Activated B cell treated with CpG ODN at 0.5 μM for 24 hours (primary cell): ENCODE data around the gene SLC16A13. TPM values are rescaled to one million over a fixed set of nuclear protein-coding genes. Genes with fewer than 3 reads are reported as not detected.

Experiments used
- ATAC-seq: fragments of 200-7000 bp; cut with Tn5 transposase; one replicate; pipeline ENCODE4 v1.10.0; 2021; ENCODE audit warnings: low read depth, mild to moderate bottlenecking, moderate library complexity
- CTCF ChIA-PET: fragments of 350-600 bp; sonication (Branson Sonifier 250); formaldehyde crosslinking; loops from one replicate; lab custom pipeline; 2021; ENCODE audit warnings: antibody characterized with exemption; lab: Charles Lee
- POLR2A ChIA-PET: fragments of 350-600 bp; sonication (Branson Sonifier 250); formaldehyde crosslinking; loops from one replicate; lab custom pipeline; 2021; ENCODE audit warnings: antibody characterized with exemption; lab: Charles Lee
- DNase-seq: peaks from one replicate; pipeline ENCODE4 v3.0.0; 2022
- H3K27ac Mint-ChIP-seq: one replicate; pipeline ENCODE4 v1.8.0; 2020; ENCODE audit warnings: mixed read lengths
- H3K27me3 Mint-ChIP-seq: one replicate; pipeline ENCODE4 v1.8.0; 2021; ENCODE audit warnings: mixed read lengths
- H3K36me3 Mint-ChIP-seq: one replicate; pipeline ENCODE4 v1.8.0; 2021; ENCODE audit warnings: low read depth, mixed read lengths
- H3K4me1 Mint-ChIP-seq: one replicate; pipeline ENCODE4 v1.8.0; 2021; ENCODE audit warnings: mixed read lengths
- H3K4me3 Mint-ChIP-seq: one replicate; pipeline ENCODE4 v1.8.0; 2020; ENCODE audit warnings: mild to moderate bottlenecking, mixed read lengths
- H3K9me3 Mint-ChIP-seq: one replicate; pipeline ENCODE4 v1.8.0; 2020; ENCODE audit warnings: mixed read lengths
- intact Hi-C: fragments of 100-400 bp; cut with micrococcal nuclease; formaldehyde crosslinking; loops from one replicate; pipeline ENCODE4 v1.15.1; 2024
- total RNA-seq: library from RNA; stranded (reverse); gene quantifications from 2 replicates; pipeline ENCODE4 v1.2.3, GENCODE V29; 2022
- TF ChIP-seq, protein P1 (sequence below): fragments of 200-600 bp; IDR thresholded peaks from one replicate; pipeline ENCODE4 v1.8.0; 2022; ENCODE audit warnings: antibody characterized with exemption, mild to moderate bottlenecking

Gene SLC16A13
- total RNA-seq, 1 donor from 2014 or later, result 11.8 TPM

DNA sequence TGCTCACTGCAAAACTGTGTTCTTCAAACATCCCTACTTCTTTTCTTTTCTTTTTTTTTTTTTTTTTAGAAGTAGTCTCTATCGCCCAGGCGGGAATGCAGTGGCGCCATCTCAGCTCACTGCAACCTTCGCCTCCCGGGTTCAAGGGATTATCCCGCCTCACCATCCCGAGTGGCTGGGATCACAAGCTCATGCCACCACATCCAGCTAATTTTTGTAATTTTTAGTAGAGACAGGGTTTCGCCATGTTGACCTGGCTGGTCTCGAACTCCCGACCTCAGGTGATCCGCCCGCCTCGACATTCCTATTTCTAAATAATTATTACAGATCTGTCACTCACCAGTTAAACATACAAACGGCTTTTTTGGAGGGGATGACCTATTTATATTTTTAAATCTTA lies 24.4 kb upstream of the SLC16A13 start:
- peak overlapping the region; percentile 100 for H3K27ac Mint-ChIP-seq
- DNase-seq, result no peak
- H3K9me3 Mint-ChIP-seq, result no peaks in the 10 kb centered on the region
- CTCF ChIA-PET, result interaction anchor here (1.1 to 1.7 kb wide), 3 partner anchors 11 to 100 kb away, joined by 3 to 5 read pairs (median 4); no protein-coding TSS in a partner anchor
- POLR2A ChIA-PET, result interaction anchor here (0.6 to 1.1 kb wide), 2 partner anchors 14 to 101 kb away, joined by 3 to 10 read pairs; no protein-coding TSS in a partner anchor
- peak overlapping the region; percentile 95 for H3K4me3 Mint-ChIP-seq
- peaks cover 72% of the 10 kb centered on the region for H3K4me1 Mint-ChIP-seq
- no peak for ATAC-seq
- no peaks in the 10 kb centered on the region for H3K27me3 Mint-ChIP-seq
- intact Hi-C loops, result loop anchor here (5.0 to 10.0 kb wide), 3 partner anchors 569 to 1524 kb away; partner anchors contain the start of genes DERL2, MIS12, PIMREG and RPL26
- H3K36me3 Mint-ChIP-seq, result peaks cover 55% of the 10 kb centered on the region
- TF ChIP-seq, protein P1, sequence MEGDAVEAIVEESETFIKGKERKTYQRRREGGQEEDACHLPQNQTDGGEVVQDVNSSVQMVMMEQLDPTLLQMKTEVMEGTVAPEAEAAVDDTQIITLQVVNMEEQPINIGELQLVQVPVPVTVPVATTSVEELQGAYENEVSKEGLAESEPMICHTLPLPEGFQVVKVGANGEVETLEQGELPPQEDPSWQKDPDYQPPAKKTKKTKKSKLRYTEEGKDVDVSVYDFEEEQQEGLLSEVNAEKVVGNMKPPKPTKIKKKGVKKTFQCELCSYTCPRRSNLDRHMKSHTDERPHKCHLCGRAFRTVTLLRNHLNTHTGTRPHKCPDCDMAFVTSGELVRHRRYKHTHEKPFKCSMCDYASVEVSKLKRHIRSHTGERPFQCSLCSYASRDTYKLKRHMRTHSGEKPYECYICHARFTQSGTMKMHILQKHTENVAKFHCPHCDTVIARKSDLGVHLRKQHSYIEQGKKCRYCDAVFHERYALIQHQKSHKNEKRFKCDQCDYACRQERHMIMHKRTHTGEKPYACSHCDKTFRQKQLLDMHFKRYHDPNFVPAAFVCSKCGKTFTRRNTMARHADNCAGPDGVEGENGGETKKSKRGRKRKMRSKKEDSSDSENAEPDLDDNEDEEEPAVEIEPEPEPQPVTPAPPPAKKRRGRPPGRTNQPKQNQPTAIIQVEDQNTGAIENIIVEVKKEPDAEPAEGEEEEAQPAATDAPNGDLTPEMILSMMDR, result no peak

DNA sequence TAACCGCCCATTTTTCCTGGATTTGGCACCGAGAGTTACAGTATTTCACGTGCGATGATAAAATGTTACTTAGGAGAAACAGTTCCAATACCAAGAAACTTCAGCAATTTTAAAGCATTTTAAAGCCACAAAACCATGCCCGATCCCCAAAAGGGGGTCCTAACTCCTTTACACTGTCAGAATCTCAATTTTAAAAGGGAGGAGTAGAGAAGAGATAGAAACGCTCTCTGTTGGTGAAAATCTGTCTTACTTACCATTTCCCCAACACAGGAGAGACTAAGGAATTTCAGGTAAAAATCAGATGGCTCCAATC lies 23.9 kb upstream of the SLC16A13 start:
- ChIA-PET CTCF (interaction anchor here (0.6 to 1.7 kb wide), 5 partner anchors 11 to 346 kb away, joined by 3 to 5 read pairs (median 3); no protein-coding TSS in a partner anchor), POLR2A (interaction anchor here (0.6 to 4.2 kb wide), 12 partner anchors 10 to 675 kb away, joined by 3 to 39 read pairs (median 4); partner anchors contain the start of genes ACADVL, DLG4, GPS2 and POLR2A)
- peak overlapping the region; percentile 95 for H3K4me3 Mint-ChIP-seq
- intact Hi-C loops, result loop anchor here (1.0 to 10.0 kb wide), 4 partner anchors 8 to 1525 kb away; partner anchors contain the start of genes DERL2, MIS12, PIMREG and RPL26
- ATAC-seq (no peak), DNase-seq (no peak)
- H3K27me3 Mint-ChIP-seq, result no peaks in the 10 kb centered on the region
- no peaks in the 10 kb centered on the region for H3K9me3 Mint-ChIP-seq
- H3K4me1 Mint-ChIP-seq, result peaks cover 72% of the 10 kb centered on the region
- TF ChIP-seq, protein P1, result no peak
- H3K27ac Mint-ChIP-seq, result peak overlapping the region; percentile 100
- peaks cover 54% of the 10 kb centered on the region for H3K36me3 Mint-ChIP-seq

DNA sequence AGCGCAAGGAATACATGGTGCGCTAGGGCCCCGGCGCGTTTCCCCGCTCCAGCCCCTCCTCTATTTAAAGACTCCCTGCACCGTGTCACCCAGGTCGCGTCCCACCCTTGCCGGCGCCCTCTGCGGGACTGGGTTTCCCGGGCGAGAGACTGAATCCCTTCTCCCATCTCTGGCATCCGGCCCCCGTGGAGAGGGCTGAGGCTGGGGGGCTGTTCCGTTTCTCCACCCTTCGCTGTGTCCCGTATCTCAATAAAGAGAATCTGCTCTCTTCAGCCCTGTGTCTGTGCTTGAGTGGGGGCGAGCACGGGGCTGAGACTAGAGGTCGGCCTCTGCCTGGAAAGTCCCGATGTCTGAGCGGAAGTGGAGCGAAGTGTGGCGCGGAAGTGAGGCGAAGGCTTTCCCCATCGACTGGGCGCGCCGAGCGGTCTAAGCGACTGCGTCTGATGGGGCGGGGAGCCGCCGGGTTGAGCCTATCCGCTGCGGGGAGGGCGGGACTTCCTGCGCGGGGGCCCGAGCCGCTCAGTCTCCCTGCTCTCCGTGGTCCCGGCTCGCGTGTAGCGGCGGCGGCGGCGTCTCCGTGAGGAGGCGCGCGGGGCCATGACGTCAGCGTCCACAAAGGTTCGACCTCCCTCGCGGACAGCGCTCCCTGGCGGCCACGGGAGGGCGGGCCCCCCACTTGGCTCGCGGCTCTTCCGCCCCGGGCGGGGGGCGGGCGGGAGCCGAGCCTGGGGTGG lies 21.4 kb upstream of the SLC16A13 start:
- Mint-ChIP-seq H3K4me1 (peaks cover 61% of the 10 kb centered on the region), H3K27me3 (no peaks in the 10 kb centered on the region), H3K9me3 (no peaks in the 10 kb centered on the region), H3K36me3 (peaks cover 53% of the 10 kb centered on the region), H3K27ac (peak overlapping the region; percentile 100), H3K4me3 (peak overlapping the region; percentile 95)
- TF ChIP-seq, protein P1, result no peak
- POLR2A ChIA-PET, result interaction anchor here (0.6 to 4.2 kb wide), 12 partner anchors 7 to 843 kb away, joined by 3 to 39 read pairs (median 7); partner anchors contain the start of genes DVL2, NAA38 and SLC16A13
- ATAC-seq, result peak; percentile 84
- peak; percentile 96 for DNase-seq
- CTCF ChIA-PET, result interaction anchor here (1.0 to 2.4 kb wide), 3 partner anchors 10 to 104 kb away, joined by 4 to 10 read pairs (median 4); no protein-coding TSS in a partner anchor
- intact Hi-C loops, result loop anchor here (1.0 to 10.0 kb wide), 7 partner anchors 8 to 1527 kb away; partner anchors contain the start of genes C17orf100, DERL2, MED31 and MIS12

DNA sequence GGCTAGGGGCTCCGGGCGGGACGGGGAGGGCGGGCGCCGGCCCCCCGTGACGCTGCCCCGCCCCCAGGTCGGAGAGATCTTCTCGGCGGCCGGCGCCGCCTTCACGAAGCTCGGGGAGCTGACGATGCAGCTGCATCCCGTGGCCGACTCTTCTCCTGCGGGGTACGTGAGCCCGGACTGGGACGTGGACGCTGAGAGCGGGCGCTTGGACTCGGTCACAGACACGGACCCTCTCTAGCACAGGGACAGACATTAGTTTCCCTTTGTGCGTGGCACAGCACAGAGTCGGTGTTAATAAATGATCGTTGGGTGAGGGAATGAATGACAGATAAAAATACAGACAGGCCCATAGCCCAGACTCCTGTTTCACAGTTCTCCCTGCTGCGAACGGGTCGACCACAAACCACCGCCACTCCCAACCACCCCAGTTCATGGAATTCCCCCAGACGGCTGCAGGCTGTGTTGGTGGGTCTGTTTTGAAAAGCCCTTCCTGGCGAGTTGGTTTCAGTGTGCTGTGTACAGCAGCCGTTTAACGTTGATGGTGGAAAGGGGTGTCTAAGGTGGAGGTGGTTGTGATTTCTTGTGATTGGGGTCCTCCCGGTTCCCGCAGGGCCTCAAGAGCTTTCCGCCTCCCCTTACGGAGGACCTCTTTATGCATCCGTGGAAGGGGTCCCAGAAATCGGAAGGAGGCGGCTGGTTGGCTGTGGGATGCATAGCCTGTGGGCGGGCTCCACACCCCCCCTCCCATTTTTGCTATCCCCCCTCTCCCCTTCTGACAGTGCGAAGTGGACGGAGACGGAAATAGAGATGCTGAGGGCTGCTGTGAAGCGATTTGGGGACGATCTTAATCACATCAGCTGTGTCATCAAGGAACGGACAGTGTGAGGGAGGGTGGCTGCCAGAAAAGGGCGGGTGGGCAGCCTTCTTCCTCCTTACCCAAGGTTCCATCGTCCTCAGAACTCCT lies 20.5 kb upstream of the SLC16A13 start:
- peak; percentile 12 for ATAC-seq
- H3K9me3 Mint-ChIP-seq, result no peaks in the 10 kb centered on the region
- H3K36me3 Mint-ChIP-seq, result peaks cover 47% of the 10 kb centered on the region
- peak overlapping the region; percentile 97 for H3K27ac Mint-ChIP-seq
- H3K27me3 Mint-ChIP-seq, result no peaks in the 10 kb centered on the region
- peaks cover 52% of the 10 kb centered on the region for H3K4me1 Mint-ChIP-seq
- POLR2A ChIA-PET, result interaction anchor here (0.5 to 4.2 kb wide), 13 partner anchors 9 to 842 kb away, joined by 3 to 39 read pairs (median 5); partner anchors contain the start of genes DVL2, NAA38 and SLC16A13
- CTCF ChIA-PET, result interaction anchor here (1.0 to 2.4 kb wide), 5 partner anchors 11 to 104 kb away, joined by 4 to 10 read pairs (median 4); partner anchors contain the start of gene SLC16A13
- peak overlapping the region; percentile 95 for H3K4me3 Mint-ChIP-seq
- intact Hi-C loops, result loop anchor here (1.0 to 10.0 kb wide), 7 partner anchors 7 to 1528 kb away; partner anchors contain the start of genes C17orf100, DERL2, MED31 and MIS12
- no peak for DNase-seq
- TF ChIP-seq, protein P1, result no peak
